Measurements from ENCODE around the gene SOCS2. TPM values are rescaled to one million over a fixed set of nuclear protein-coding genes. Genes with fewer than 3 reads are reported as not detected.

SOCS2 gene
- total RNA-seq, 1 experiment from 2014 or later, result 16.6 TPM

DNA sequence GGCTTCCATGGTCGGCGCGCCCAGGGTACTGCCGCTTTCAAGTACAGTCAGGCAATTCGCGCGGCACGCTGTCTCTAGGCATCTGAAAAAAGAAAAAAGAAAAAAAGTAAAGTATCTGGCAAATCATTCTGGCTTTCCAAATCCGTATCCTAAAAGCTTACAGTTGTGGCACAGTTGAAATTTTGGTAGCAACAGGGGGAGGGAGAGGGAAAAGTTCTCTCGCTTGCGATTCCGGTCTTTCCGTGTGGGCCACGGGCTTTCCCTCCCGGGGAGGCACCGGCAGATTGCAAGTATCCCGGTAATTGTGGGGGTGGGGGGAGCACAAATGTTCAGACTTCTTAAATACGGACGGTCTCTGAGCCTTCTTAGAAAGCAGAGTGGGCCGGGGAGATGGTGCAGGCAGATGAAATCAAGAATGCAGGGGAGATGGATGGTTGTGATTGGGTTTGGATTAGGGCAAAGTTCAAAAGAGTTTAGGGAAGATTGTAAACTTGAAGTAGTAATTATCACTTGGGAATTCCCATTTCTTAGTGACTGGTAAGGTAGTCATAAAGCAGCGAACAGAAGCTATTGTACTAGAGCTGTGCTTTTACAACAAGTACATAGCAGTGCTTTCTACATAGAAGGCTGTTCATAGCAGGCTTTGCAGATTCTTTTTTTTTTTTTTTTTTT lies 1.2 kb downstream of the SOCS2 start:
- no peak overlapping the region for H3K27ac ChIP-seq
- H3K4me3 ChIP-seq, result no peak overlapping the region

DNA sequence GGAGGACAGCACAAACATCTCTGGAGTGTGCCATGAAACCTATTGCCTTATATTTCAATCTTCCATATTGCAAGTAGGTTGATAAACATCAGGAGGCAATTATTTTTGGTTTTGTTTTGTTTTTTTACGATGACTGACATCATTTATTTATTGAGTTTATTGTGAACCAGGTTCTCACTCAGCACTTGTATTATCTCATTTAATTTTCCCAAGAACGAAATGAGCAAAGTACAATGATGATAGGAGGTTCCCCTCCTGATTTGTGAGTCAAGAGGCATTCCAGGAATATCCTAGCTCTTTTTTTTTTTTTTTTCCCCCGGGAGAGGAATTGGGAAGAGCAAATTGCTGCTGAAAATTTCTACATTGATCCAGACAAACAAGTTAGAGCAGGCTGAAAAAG lies 4.7 kb downstream of the SOCS2 start:
- Histone ChIP-seq H3K9me3 (replicated peaks) (no peaks in the 10 kb centered on the region), H3K4me3 (no peak overlapping the region), H3K36me3 (no peaks in the 10 kb centered on the region)

More for the DNA sequence above, 1.2 kb downstream of the SOCS2 start:
- DNase-seq, result no peak
- no peaks in the 10 kb centered on the region for H3K27me3 ChIP-seq
- H3K4me1 ChIP-seq, result no peaks in the 10 kb centered on the region
- H3K9me3 ChIP-seq (replicated peaks), result no peaks in the 10 kb centered on the region
- H3K36me3 ChIP-seq, result no peaks in the 10 kb centered on the region

DNA sequence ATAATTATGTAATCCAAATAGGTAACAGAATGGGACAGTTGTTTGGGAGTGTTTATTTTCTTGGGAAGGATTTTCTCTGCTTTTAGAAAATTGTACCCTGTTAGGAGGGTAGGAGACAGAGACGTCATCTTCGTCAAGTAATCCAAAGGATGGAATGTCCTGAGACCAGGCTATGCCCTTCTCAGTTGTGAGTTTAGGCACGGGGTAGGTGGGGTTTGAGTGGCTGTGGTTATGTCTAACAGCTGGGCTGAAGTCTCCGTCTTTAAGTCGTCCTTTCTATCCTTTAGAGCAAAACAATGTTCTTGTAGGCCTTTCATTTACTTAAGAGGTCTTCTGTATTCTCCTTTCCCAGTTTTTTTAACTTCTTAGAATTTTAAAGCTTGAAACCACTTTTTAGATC lies 5.7 kb downstream of the SOCS2 start:
- no peak overlapping the region for H3K27ac ChIP-seq
- H3K27me3 ChIP-seq, result no peaks in the 10 kb centered on the region
- H3K4me3 ChIP-seq, result no peak overlapping the region
- no peaks in the 10 kb centered on the region for H3K4me1 ChIP-seq
- H3K36me3 ChIP-seq, result no peaks in the 10 kb centered on the region
- no peak for DNase-seq
- H3K9me3 ChIP-seq (replicated peaks), result no peaks in the 10 kb centered on the region

More for the DNA sequence above, 4.7 kb downstream of the SOCS2 start:
- no peak for DNase-seq
- no peak overlapping the region for H3K27ac ChIP-seq
- H3K4me1 ChIP-seq, result no peaks in the 10 kb centered on the region
- H3K27me3 ChIP-seq, result no peaks in the 10 kb centered on the region

DNA sequence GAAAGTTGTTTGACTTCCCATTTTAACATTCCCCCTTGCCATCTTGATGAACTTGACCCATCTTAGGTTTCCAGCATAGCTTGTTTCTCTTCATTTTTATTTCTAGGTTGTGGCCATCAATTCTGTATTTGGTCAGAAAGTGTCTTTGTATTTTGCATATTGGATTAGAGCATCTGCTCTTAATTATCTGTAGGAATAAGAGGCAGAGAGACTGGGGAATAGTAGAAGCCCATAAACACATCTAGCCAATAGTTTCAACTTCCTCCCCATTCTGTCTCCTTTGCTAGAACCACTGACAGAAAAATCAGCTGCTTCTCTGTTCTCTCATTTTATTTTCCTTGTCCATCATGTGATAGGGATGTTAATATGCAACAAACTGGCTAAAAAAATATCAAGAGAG lies 8.2 kb downstream of the SOCS2 start:
- Histone ChIP-seq H3K9me3 (replicated peaks) (no peaks in the 10 kb centered on the region), H3K27me3 (no peaks in the 10 kb centered on the region), H3K36me3 (no peaks in the 10 kb centered on the region), H3K27ac (no peak overlapping the region), H3K4me1 (no peaks in the 10 kb centered on the region), H3K4me3 (no peak overlapping the region)
- DNase-seq, result no peak

DNA sequence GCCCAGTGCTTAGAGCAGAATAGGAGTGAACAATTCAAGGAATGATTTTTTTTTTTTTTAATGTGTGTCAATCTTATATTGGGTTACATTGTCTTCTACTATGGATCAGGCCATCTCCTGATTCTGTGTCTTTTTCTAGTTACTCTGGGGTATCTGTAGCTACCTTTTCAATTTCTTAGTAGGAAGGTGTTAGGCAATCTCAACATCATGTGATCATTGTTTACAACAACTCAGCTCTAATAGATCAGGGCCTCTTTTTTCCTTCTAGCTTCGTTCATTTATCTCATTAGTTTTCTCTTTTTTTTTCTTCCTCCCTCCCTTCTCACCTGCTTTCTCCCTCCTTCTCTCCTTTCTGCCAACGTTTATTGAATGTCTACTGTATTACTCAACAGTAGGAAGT lies 8.9 kb downstream of the SOCS2 start:
- DNase-seq, result no peak
- Histone ChIP-seq H3K9me3 (replicated peaks) (no peaks in the 10 kb centered on the region), H3K27ac (no peak overlapping the region), H3K4me3 (no peak overlapping the region), H3K36me3 (no peaks in the 10 kb centered on the region), H3K4me1 (no peaks in the 10 kb centered on the region), H3K27me3 (no peaks in the 10 kb centered on the region)

DNA sequence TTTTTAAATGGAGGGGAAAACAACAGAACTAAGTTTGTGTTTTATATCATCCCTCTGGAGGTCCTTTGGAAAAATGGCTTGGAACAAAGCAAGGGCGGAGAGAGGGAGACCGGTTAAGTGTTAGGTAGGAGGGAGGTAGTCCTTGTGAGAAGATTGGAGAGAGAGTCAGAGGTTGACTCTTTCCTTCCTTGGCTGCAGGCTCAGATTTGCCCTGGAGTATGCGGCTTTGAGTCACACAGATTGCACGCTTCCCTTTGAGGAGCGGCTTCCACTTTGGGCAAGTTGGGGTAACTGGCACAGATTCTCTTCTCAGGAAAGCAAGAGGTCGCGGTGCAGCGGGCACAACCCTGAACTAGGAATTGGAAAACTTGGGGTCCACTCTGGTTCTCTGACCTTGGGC lies 9.9 kb downstream of the SOCS2 start:
- no peak for DNase-seq
- H3K27me3 ChIP-seq, result no peaks in the 10 kb centered on the region
- H3K36me3 ChIP-seq, result no peaks in the 10 kb centered on the region
- H3K27ac ChIP-seq, result no peak overlapping the region
- H3K9me3 ChIP-seq (replicated peaks), result no peaks in the 10 kb centered on the region
- no peak overlapping the region for H3K4me3 ChIP-seq
- H3K4me1 ChIP-seq, result no peaks in the 10 kb centered on the region

DNA sequence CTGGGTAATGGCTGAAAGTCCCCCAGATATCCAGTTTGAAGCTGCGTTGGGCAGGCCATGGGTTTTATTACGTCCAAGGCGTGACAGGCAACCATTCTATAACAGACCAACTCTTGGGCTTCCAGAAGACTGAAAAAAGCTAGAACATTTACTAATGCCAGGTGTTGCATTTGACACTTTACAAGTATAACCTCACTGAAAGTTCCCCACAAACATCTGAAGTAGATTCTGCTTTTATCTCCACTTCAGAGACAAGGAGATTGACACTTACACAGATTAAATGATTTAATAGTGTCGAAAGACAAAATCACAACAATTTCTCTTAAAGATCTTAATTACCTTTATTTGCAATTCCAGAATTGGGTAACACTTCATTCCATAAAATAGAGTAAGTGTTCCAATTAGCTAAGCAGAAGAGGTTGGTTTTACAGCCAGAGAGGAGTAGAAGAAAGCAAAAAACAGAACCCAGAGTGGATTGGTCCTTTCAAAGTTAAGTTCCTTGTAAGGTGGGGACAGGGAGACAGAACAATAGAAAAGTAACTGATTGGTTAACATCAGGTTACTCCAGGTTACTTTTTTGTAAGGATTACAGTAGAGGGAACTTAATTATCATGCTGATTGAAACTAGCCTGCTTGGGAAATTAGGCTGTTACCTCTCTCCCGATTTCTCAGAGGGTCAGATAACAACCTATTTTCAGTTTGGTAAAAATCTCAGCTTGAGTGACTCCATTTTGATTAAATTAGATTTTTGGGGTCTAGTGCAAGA lies 11.3 kb downstream of the SOCS2 start:
- H3K36me3 ChIP-seq, result no peaks in the 10 kb centered on the region
- no peak overlapping the region for H3K27ac ChIP-seq
- no peaks in the 10 kb centered on the region for H3K27me3 ChIP-seq
- no peak for DNase-seq
- no peaks in the 10 kb centered on the region for H3K4me1 ChIP-seq
- no peak overlapping the region for H3K4me3 ChIP-seq
- no peaks in the 10 kb centered on the region for H3K9me3 ChIP-seq (replicated peaks)

DNA sequence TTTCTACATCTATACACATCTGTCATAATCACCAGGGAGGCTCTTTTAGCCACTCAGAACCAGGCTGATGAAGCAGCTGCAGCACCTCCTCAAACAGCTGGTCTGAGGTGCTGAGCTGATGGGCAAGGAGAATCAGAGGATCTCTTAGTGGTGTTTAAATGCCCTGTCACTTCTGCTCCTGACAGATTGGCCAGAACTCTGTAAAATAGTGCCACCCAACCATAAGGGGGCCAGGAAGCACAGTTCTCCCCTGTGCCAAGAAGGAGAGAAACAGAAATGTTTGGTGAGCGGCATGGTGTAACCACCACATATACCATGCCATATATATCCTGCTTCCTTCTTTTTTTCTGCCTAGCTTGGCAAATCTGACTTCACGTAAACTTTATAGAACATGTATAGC lies 12.8 kb downstream of the SOCS2 start:
- Histone ChIP-seq H3K27me3 (no peaks in the 10 kb centered on the region), H3K36me3 (no peaks in the 10 kb centered on the region), H3K9me3 (replicated peaks) (no peaks in the 10 kb centered on the region), H3K4me1 (no peaks in the 10 kb centered on the region), H3K27ac (no peak overlapping the region), H3K4me3 (no peak overlapping the region)
- no peak for DNase-seq

DNA sequence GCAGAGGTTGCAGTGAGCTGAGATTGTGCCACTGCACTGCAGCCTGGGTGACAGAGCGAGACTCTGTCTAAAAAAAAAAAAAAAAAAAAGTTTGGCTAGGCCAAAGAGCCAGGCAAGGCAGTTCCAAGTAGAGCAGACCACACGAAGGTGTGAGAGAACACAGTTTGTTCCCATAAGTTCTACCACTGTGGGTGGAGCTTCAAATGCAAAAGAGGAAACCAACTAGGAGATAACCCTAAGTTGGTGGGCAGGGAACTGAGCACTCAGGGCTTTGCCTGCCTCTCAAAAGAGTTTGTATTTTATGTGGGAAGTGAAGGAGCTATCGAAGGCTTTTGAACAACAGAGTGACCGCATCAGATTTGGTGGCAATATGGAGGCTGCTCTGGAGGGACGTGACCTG lies 15.1 kb downstream of the SOCS2 start:
- H3K27me3 ChIP-seq, result no peaks in the 10 kb centered on the region; the same call in 1 of the 2 replicates
- no peaks in the 10 kb centered on the region for H3K9me3 ChIP-seq (replicated peaks)
- H3K4me3 ChIP-seq, result no peak overlapping the region
- H3K27ac ChIP-seq, result no peak overlapping the region
- no peaks in the 10 kb centered on the region for H3K36me3 ChIP-seq
- H3K4me1 ChIP-seq, result no peaks in the 10 kb centered on the region
- DNase-seq, result no peak

DNA sequence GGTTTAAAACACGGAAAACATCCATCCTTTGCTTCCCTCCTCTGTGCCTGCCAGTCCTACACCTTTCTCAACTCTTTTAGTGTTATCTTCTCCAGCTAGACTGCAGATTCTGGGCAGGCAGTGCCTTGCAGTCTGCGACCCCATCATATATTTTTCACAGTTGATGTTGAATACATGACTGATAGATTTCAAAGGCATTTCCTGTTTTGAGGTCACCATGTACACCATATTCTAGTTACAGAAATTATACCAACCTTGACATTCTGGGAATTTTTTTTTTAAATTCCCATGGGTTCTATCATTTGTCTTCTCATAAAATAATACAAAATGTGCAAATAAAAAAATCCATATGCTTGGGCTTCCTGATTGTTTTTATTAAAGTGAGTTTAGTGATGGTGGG lies 16.6 kb downstream of the SOCS2 start:
- DNase-seq, result no peak

DNA sequence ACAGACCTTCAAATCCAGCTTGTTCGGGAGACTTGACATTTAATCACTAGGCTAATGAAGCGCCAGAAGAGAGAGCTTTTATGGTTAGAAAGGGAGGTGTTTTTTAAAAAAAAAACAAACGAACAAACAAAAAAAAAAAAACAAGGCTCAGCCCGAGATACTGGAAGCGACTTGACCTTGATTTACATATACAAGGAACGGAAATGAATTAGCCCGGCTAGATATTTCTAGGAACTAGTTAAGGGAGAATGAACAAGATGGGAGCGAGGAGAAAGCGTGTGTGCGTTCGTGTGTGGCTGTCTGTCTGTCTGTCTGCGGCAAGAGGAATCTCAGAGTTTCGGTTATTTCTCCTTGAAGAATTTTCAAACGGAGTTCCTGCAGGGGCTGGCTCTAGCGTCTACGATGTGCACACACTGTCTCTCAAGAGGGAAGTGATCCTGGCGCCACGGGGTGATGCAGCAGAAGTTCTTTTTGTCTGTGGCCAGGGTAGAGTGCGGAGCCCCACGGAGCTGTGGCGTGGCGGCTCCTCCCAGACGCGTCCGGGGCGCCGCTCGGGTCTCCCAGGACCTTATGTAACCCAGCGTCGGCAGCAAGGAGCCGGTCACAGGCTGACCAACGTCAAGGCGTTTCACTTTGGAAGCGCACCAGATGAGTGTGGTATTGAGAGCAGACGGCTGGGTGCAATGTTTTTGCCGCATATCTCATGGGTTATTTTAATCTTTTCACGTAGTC lies 18.8 kb downstream of the SOCS2 start:
- H3K9me3 ChIP-seq (replicated peaks), result no peaks in the 10 kb centered on the region
- H3K36me3 ChIP-seq, result no peaks in the 10 kb centered on the region
- no peak for DNase-seq
- H3K4me3 ChIP-seq, result no peak overlapping the region
- no peaks in the 10 kb centered on the region for H3K4me1 ChIP-seq
- H3K27me3 ChIP-seq, result no peaks in the 10 kb centered on the region; the same call in 1 of the 2 replicates
- H3K27ac ChIP-seq, result no peak overlapping the region

More for the DNA sequence above, 16.6 kb downstream of the SOCS2 start:
- H3K4me1 ChIP-seq, result no peaks in the 10 kb centered on the region
- no peaks in the 10 kb centered on the region for H3K36me3 ChIP-seq
- H3K27ac ChIP-seq, result no peak overlapping the region
- no peaks in the 10 kb centered on the region for H3K9me3 ChIP-seq (replicated peaks)
- H3K27me3 ChIP-seq, result no peaks in the 10 kb centered on the region; the same call in 1 of the 2 replicates
- no peak overlapping the region for H3K4me3 ChIP-seq

DNA sequence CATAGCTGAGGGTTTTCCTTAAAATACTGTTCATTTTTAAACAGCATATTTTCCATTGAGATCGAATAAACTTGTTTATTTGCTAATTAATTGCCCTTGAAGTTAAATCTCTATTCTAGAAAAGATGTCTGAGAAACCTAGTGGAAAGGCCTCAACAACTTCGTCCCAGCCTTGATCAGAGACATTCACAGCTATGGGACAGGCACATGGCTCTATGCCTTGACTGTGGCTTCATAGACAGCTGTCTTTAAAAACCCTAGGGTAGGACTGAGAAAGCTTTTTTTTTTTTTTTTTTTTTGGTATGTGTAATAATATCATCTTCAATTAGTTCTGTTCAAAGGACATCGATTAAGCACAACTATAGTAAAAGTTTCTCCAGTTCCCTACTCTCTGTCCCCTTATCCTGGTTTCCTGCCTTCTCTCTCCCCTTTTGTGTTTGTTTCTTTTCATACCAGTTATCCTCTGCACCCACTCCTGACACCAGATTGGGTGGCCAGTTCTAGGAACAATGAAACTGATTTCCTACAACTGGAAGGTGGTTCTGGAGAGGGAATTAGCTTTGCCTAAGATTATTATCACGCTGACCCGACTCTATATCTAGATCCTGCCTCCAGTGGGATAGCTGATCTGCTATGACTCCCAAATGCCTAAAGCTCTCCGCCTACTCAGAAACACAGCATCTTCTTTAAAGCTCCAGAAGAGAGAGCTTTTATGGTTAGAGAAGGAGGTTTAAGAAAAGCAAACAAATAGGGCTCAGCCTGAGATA lies 20.3 kb downstream of the SOCS2 start:
- H3K4me3 ChIP-seq, result no peak overlapping the region
- H3K27ac ChIP-seq, result no peak overlapping the region
- H3K4me1 ChIP-seq, result no peaks in the 10 kb centered on the region
- DNase-seq, result no peak
- H3K9me3 ChIP-seq (replicated peaks), result no peaks in the 10 kb centered on the region
- H3K36me3 ChIP-seq, result no peaks in the 10 kb centered on the region
- no peaks in the 10 kb centered on the region; the same call in 1 of the 2 replicates for H3K27me3 ChIP-seq

DNA sequence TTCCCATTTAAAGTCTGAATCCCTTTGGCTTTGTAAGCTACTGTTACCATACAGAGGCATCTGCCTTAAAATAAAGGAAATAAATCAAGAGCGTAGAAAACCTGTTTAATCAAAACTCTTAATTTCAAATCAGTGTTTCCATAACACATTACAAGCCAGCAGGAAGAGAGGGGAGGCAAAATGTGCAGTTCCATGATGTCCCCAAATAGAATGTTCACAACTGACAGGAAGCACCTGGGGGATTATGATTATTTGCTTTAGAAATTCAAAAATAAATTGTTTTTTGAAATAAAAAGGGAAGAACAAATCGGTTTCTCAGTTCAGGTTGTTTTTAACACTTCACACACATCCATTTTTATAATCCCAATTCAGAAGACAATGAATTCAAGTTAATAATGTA lies 21.4 kb downstream of the SOCS2 start:
- H3K4me1 ChIP-seq, result no peaks in the 10 kb centered on the region
- no peaks in the 10 kb centered on the region; the same call in 1 of the 2 replicates for H3K27me3 ChIP-seq
- H3K9me3 ChIP-seq (replicated peaks), result no peaks in the 10 kb centered on the region
- no peak for DNase-seq
- H3K4me3 ChIP-seq, result no peak overlapping the region
- H3K36me3 ChIP-seq, result no peaks in the 10 kb centered on the region
- H3K27ac ChIP-seq, result no peak overlapping the region

DNA sequence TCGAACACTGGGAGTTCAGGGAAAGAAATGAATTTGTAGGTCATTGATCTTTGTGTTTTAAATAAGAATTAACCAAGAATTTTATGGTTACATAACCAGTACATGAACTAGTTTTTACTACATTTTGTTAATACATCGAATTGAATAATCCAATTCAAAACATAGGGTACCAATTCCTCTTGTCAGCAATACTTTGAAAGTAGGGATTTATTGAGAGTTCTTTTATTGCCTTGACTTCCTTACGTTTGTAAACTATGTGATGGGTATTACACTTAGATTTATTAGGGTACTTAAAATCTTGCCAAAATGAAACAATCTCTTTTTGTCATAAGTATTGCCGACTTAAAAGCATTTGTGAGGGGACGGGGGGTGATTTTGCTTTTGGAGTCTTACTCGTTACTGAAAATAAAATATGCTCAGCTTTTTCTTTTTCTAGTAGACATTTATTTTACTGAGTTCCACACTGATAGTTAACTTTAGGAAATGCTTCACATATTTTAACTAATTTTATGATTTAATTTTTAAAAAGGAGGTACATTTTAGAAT lies 22.4 kb downstream of the SOCS2 start:
- Histone ChIP-seq H3K27me3 (no peaks in the 10 kb centered on the region; the same call in 1 of the 2 replicates), H3K4me3 (no peak overlapping the region), H3K9me3 (replicated peaks) (no peaks in the 10 kb centered on the region), H3K4me1 (no peaks in the 10 kb centered on the region), H3K27ac (no peak overlapping the region), H3K36me3 (no peaks in the 10 kb centered on the region)
- DNase-seq, result no peak

Data from SJCRH30 (cell line).